WI38 (cell line): ENCODE measurements around the gene EMSY.

Experiments
- H3K4me3 ChIP-seq: 2 replicates; pipeline ENCODE4 v1.5.1; 2011; ENCODE audit warnings: low read depth, mild to moderate bottlenecking, control low read depth, low read length
- CTCF ChIP-seq: IDR thresholded peaks from 2 replicates; pipeline ENCODE4 v1.5.1; 2012; ENCODE audit warnings: low read depth, mild to moderate bottlenecking, control low read depth, low read length

The EMSY gene

DNA sequence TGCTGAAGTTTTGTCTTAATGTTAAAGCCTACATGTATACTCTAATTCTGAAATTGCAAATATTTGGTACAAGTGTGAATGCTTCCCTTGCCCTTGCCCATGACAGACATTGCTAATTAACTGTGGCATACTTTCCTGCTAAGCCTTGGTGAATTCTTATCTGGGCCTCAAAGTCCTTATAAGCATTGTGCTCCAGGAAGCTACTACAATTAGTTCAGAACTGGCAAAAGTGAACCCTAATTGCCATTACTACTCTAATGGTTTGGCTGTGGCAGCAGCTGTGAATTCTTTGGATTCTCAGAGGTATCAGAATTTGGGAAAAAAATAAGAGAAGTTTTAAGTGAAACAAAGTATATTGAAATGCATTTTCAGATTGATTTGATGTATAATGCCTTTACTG lies 24.3 kb downstream of the EMSY start:
- TF ChIP-seq CTCF: no peak
- no peak overlapping the region for H3K4me3 ChIP-seq

GRCh38 chr11:76471382-76471781 lies 26.6 kb downstream of the EMSY start:
- TF ChIP-seq CTCF: no peak
- H3K4me3 ChIP-seq: no peak overlapping the region

DNA sequence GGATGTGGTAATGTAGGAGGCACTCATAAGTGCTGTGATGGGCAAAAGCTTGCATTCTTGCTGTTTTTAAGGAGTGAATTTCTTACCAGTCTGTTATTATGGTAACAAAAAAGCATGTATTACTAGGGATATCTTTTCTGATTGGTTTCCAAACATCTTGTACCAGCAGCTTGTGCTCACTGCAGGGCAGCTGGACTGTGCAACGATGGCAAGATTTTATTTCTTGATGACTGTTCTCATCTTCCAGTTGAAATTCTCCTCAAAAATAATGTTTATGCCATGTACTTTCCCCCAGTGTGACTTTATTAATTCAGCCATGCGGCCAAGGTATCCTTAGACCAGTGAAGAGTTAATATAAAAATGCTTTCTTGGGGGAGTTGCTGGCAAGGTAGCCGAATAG lies 35.4 kb downstream of the EMSY start:
- no peak for TF ChIP-seq CTCF
- H3K4me3 ChIP-seq: no peak overlapping the region

GRCh38 chr11:76491644-76492043 lies 46.8 kb downstream of the EMSY start:
- no peak overlapping the region for H3K4me3 ChIP-seq
- no peak for TF ChIP-seq CTCF

GRCh38 chr11:76493040-76493439 lies 48.2 kb downstream of the EMSY start:
- no peak for TF ChIP-seq CTCF
- H3K4me3 ChIP-seq: no peak overlapping the region

DNA sequence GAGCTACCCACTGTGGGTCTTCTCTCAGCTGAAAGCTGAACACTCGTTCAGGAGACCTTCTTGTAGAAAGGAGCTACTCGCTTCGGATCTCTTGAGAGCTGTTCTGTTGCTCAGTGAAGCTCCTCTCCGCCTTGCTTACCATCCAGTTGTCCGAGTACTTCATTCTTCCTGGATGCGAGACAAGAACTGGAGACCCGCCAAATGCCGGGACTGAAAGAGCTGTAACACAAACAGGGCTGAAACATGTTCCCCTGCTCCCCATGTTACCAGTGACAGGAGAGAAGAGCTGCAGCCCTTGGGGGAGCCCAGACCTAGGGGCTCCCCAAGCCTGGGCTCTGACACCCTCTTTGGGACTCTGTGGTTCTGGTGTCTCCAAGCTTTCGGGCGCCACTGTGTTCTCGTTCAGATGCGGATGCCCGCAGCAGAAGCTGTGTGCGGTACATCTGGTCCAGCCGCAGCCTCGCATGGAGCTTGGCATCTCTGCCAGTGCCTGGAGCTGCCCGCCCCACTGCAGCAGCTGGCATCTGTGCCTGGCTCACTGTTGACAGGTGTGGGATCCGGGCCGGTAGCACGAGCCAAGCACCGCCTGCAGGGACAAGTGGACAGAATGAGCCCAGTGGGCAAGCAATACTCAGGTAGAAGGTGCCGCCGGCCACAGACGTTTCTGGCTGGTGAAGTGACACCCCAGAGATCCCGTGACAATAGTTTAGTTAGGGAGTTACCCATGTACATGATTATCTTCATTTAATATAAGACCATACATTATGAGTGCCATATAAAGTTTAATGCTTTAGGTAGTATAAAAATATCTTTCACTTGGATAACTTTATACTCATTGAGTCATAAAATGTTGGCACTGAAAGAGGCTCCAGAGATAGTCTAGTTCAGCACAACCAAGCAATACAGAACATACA lies 49.1 kb downstream of the EMSY start:
- TF ChIP-seq CTCF: no peak
- no peak overlapping the region for H3K4me3 ChIP-seq

DNA sequence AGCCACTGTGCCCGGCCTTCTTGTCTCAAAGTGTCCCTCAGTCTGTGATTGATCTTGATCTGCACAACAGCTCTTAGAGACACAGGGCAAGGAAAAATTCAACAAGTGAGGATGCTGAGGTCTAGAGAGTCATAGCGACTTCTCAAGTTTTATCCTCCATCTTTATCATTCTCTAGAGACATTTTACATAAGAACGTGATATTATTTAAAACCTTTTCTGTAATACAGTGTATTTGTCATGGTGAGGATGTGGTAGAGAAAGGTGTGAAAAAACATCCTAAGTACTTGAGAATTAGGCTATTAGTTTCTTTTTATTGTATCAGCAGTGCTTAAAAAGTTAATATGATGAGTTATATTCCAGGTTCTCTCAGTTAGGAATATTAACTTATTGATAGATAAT lies 50.2 kb downstream of the EMSY start:
- TF ChIP-seq CTCF: no peak
- no peak overlapping the region for H3K4me3 ChIP-seq
